Gastrocnemius medialis (tissue), 4 donors: Measurements from ENCODE around the gene CCNL1. TPM values are rescaled to one million over a fixed set of nuclear protein-coding genes. Genes with fewer than 3 reads are reported as not detected.

Experiments used
- ATAC-seq, 2 donors: fragments of 150-250 bp; one replicate each; pipeline ENCODE4 v1.9.1; 2016
- DNase-seq, 2 donors: peaks; one replicate each; pipeline ENCODE4 v3.0.0-alpha.2; 2019
- H3K27ac ChIP-seq, 4 donors: fragments of 200-600 bp; sonication (generic); 1 replicate in 1 of 4; 2 replicates in 3 of 4; pipeline ENCODE4 v1.5.1; 2016 to 2018; ENCODE audit warnings: mild to moderate bottlenecking in 2 of 4, moderate library complexity in 1 of 4
- H3K27me3 ChIP-seq, 3 donors: fragments of 200-600 bp; sonication (generic) in 2 of 3; 1 replicate in 1 of 3; 2 replicates in 2 of 3; pipeline versions ENCODE4 v1.5.1 to v1.6.0; 2016 to 2019; ENCODE audit warnings: mild to moderate bottlenecking in 1 of 3, moderate library complexity in 1 of 3
- H3K36me3 ChIP-seq, 2 donors: fragments of 200-600 bp; sonication (generic) in 1 of 2; one replicate each; pipeline ENCODE4 v1.5.1; 2017 to 2018
- H3K4me1 ChIP-seq, 2 donors: fragments of 200-600 bp; sonication (generic) in 1 of 2; one replicate each; pipeline ENCODE4 v1.5.1; 2016 to 2017; ENCODE audit warnings: mild to moderate bottlenecking in 2 of 2
- H3K4me3 ChIP-seq, 4 donors: fragments of 200-600 bp; sonication (generic) in 3 of 4; 1 replicate in 1 of 4; 2 replicates in 3 of 4; pipeline ENCODE4 v1.5.1; 2016 to 2019; ENCODE audit warnings: mild to moderate bottlenecking in 2 of 4
- H3K9me3 ChIP-seq, 3 donors: fragments of 200-600 bp; sonication (generic) in 2 of 3; 1 replicate in 1 of 3; 2 replicates in 2 of 3; pipeline ENCODE4 v1.5.1; 2016 to 2019
- POLR2A ChIP-seq, 2 donors: fragments of 450-650 bp; IDR thresholded peaks; one replicate each; pipeline ENCODE4 v1.6.1; 2017; ENCODE audit warnings: antibody characterized with exemption in 2 of 2, mild to moderate bottlenecking in 2 of 2, moderate library complexity in 2 of 2
- in situ Hi-C, 4 donors: fragments of 200-750 bp; cut with MboI; loops; one replicate each; pipeline versions ENCODE4 v1.15.0 to v1.8.0; 2017; ENCODE audit warnings: low sequenced_read_pairs in 4 of 4
- intact Hi-C: fragments of 100-400 bp; cut with DNase I; formaldehyde crosslinking; loops from one replicate; pipeline ENCODE4 v1.15.1; 2023; ENCODE audit warnings: low total_unique reads
- total RNA-seq, 4 donors: library from RNA; depleted of rRNA; stranded (reverse); fragments of >200 nt; gene quantifications; one replicate each; pipeline versions ENCODE4 v1.1.0 to v1.2.3, GENCODE V29; 2016
- TF ChIP-seq, protein P1 (sequence below), 5 experiments: fragments of 450-650 bp in 3 of 5; fragments of 200-600 bp in 2 of 5; sonication (generic) in 2 of 5; IDR thresholded peaks in 4 of 5; conservative IDR thresholded peaks in 1 of 5; 1 replicate in 4 of 5; 2 replicates in 1 of 5; pipeline ENCODE4 v1.5.1; 2016 to 2019; ENCODE audit warnings: antibody characterized with exemption in 5 of 5, mild to moderate bottlenecking in 3 of 5, moderate library complexity in 3 of 5

Gene CCNL1
- total RNA-seq, 4 donors from 2014 or later, result 34.3 to 110 (median 41.3) TPM

DNA sequence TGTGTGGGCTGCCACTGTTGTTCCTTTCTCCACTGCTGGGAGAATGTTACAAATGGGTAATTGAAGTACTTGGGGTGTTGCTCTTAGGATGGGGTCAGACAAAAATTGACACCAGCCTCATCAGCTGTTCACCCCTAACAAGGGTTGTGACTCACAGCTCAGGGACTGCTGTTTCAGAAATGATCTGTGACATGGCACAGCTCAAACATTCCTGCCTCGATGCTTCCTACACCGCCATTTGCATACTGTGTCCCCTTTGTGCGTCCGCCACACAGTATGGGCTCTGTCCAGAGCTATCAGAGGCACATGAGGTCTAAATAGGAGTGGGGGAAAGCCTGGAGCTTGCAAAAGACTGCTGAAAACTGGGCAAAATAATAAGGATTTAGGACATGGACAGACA, 43.9 kb downstream of the CCNL1 start:
- Histone ChIP-seq H3K4me1 (peaks cover 14 to 18% of the 10 kb centered on the region in 2 donors), H3K4me3 (no peak overlapping the region), H3K27me3 (no peaks in the 10 kb centered on the region), H3K27ac (peak overlapping the region; percentile 68 to 79 (median 76)), H3K36me3 (no peaks in the 10 kb centered on the region), H3K9me3 (no peaks in the 10 kb centered on the region)
- DNase-seq, result no peak
- peak; percentile 73 to 74 for ATAC-seq
- in situ Hi-C loops (no loop called here), intact Hi-C loops (no loop called here)
- no peak for TF ChIP-seq POLR2A (IDR thresholded peaks at IDR 0.05)
- TF ChIP-seq, protein P1, sequence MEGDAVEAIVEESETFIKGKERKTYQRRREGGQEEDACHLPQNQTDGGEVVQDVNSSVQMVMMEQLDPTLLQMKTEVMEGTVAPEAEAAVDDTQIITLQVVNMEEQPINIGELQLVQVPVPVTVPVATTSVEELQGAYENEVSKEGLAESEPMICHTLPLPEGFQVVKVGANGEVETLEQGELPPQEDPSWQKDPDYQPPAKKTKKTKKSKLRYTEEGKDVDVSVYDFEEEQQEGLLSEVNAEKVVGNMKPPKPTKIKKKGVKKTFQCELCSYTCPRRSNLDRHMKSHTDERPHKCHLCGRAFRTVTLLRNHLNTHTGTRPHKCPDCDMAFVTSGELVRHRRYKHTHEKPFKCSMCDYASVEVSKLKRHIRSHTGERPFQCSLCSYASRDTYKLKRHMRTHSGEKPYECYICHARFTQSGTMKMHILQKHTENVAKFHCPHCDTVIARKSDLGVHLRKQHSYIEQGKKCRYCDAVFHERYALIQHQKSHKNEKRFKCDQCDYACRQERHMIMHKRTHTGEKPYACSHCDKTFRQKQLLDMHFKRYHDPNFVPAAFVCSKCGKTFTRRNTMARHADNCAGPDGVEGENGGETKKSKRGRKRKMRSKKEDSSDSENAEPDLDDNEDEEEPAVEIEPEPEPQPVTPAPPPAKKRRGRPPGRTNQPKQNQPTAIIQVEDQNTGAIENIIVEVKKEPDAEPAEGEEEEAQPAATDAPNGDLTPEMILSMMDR (IDR thresholded peaks at IDR 0.05 in 4 of 5, conservative IDR thresholded peaks at IDR 0.05 in 1 of 5), result no peak

DNA sequence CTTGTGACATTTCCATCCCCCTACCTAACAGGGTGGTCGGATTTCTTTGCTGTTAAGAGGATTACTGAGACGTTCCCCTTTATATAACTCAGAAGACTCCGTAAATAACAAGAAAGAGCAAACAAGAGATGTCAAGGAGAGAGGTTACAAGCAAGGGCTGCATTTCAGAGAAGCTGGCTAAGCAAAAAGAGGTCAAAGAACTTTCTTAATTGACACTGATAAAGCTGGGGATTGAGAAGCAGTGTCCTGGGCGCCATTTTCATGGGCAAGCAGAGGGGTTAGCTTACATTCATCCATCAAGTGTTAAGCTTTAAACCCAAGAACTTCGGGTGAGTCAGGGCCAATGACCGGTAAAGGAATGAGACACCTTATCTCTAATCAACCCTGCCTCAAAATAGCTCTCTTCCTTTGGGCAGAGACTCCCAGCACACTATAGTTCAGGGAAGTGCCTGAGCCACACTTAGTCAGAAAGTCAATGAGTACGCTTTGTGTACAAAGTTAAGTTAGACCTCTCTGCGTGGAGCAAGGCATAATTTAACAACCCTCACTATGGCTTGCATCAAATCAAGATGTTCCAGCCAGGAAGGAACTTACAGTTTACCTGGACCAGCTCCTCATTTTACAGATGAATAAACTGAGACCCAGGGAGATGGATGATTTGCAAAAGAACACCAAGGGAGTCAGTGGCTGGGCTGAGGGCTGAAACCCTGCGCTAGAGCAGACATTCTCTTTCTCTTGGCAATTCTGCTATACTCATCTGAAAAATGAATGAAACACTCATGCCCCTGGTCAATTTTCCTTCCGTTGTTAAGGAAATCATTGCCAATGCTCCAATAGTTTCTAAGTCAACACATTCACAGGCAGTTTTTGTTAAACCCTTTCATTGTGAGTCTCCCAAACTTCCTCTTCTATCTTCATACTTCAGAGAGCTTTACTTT, 44.6 kb downstream of the CCNL1 start:
- Histone ChIP-seq H3K4me1 (peaks cover 14 to 18% of the 10 kb centered on the region in 2 donors), H3K9me3 (no peaks in the 10 kb centered on the region), H3K36me3 (no peaks in the 10 kb centered on the region), H3K27ac (peak overlapping the region; percentile 68 to 79 (median 76)), H3K27me3 (no peaks in the 10 kb centered on the region), H3K4me3 (no peak overlapping the region)
- in situ Hi-C loops (no loop called here), intact Hi-C loops (no loop called here)
- ATAC-seq (peak; percentile 83 to 90), DNase-seq (peak in 1 of 2 donors; percentile 16)
- TF ChIP-seq, protein P1 (IDR thresholded peaks at IDR 0.05 in 4 of 5, conservative IDR thresholded peaks at IDR 0.05 in 1 of 5), result no peak
- no peak for TF ChIP-seq POLR2A (IDR thresholded peaks at IDR 0.05)

DNA sequence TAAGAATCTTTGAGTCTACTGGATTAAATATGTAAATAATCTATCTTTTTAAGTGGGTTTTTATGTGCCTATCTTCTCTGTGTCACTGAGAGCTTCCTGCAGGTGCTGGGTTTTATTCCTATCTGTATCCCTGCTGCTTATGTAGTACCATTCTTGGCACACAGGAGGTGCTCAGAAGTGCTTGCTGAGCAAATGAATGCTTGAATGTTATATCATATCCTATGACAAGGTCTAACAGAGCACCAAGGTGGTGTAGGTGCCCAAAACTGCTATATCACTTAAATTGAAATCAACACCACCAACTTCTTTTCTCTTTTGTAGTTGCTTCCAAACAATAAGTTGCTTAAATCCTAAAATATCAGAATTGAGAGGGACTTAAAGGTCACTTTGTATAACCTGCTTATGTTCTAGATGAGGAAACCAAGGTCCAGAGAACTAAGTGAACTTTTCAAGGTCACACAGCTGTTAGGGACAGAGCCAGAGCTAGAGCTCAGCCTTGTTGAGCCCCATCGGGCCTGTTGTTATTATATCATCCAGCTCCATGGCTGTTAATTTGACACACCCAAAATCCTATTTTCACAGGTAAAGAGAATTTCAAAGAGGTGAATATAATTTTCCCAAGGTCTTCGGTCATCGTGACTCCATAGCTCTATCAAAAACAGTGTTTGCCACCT, 46.0 kb downstream of the CCNL1 start:
- intact Hi-C loops, result no loop called here
- DNase-seq, result no peak
- H3K27ac ChIP-seq, result peak overlapping the region in 2 of 4 donors; percentile 5 to 19

DNA sequence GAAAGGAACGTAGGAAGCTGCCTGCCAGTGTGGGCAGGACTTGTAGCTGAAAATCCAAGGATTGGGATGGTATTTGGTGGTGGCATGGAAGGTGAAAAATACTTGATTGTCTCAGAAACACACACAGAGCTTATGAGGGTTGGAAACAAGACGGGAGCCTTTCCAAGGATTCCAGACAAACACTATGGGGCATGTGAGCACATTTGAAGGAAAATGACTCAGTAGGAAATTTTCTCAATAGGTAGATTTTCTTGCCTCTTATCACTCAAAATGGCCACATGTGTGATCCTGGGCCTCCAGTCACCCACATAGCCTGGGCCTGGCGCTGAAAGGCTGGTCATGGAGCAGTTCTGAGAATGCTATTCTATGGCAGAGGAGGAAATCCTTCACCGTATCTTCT, 47.4 kb downstream of the CCNL1 start:
- H3K27ac ChIP-seq, result no peak overlapping the region
- intact Hi-C loops, result no loop called here
- ATAC-seq (no peak), DNase-seq (no peak)
- H3K4me3 ChIP-seq, result no peak overlapping the region
- TF ChIP-seq, protein P1 (IDR thresholded peaks at IDR 0.05 in 4 of 5, conservative IDR thresholded peaks at IDR 0.05 in 1 of 5), result no peak
- TF ChIP-seq POLR2A (IDR thresholded peaks at IDR 0.05), result no peak
- no peaks in the 10 kb centered on the region for H3K27me3 ChIP-seq
- no peaks in the 10 kb centered on the region for H3K9me3 ChIP-seq
- in situ Hi-C loops, result no loop called here
- H3K4me1 ChIP-seq, result peaks cover 14 to 18% of the 10 kb centered on the region in 2 donors
- no peaks in the 10 kb centered on the region for H3K36me3 ChIP-seq

More for the DNA sequence above, 46.0 kb downstream of the CCNL1 start:
- no peak overlapping the region for H3K4me3 ChIP-seq
- no peak for ATAC-seq
- no peaks in the 10 kb centered on the region for H3K9me3 ChIP-seq
- peaks cover 14 to 18% of the 10 kb centered on the region in 2 donors for H3K4me1 ChIP-seq
- no peaks in the 10 kb centered on the region for H3K27me3 ChIP-seq
- in situ Hi-C loops, result no loop called here
- no peaks in the 10 kb centered on the region for H3K36me3 ChIP-seq
- TF ChIP-seq POLR2A (IDR thresholded peaks at IDR 0.05), result no peak
- TF ChIP-seq, protein P1 (IDR thresholded peaks at IDR 0.05 in 4 of 5, conservative IDR thresholded peaks at IDR 0.05 in 1 of 5), result no peak
